22Rv1 (cell line): ENCODE results near the gene TSPAN18.

Source experiments
- H3K27ac ChIP-seq: fragments of 450-650 bp; 2 replicates; pipeline ENCODE4 v1.5.1; 2017
- CTCF ChIP-seq: fragments of 450-650 bp; IDR thresholded peaks from 2 replicates; pipeline ENCODE4 v1.5.1; 2017; ENCODE audit warnings: mild to moderate bottlenecking
- ZFX ChIP-seq: fragments of 450-650 bp; IDR thresholded peaks from 2 replicates; pipeline ENCODE4 v1.6.1; 2017; ENCODE audit warnings: antibody characterized with exemption, borderline replicate concordance

The TSPAN18 gene

GRCh38 chr11:44812971-44813370, 86.2 kb downstream of the TSPAN18 start:
- no peak overlapping the region for H3K27ac ChIP-seq
- TF ChIP-seq CTCF (no peak), ZFX (no peak)

GRCh38 chr11:44813401-44813800, 86.6 kb downstream of the TSPAN18 start:
- TF ChIP-seq ZFX (no peak), CTCF (no peak)
- H3K27ac ChIP-seq = no peak overlapping the region

- no peak overlapping the region for H3K27ac ChIP-seq
- TF ChIP-seq CTCF (no peak), ZFX (no peak)
These were observed 88.3 kb downstream of the TSPAN18 start for GRCh38 chr11:44814881-44815592.

GRCh38 chr11:44815917-44816456, 89.2 kb downstream of the TSPAN18 start:
- no peak overlapping the region for H3K27ac ChIP-seq
- TF ChIP-seq ZFX (no peak), CTCF (no peak)

- TF ChIP-seq ZFX = no peak
- TF ChIP-seq CTCF = no peak
- no peak overlapping the region for H3K27ac ChIP-seq
These were observed 90.0 kb downstream of the TSPAN18 start for GRCh38 chr11:44816761-44817160.

GRCh38 chr11:44817207-44817949, 90.6 kb downstream of the TSPAN18 start:
- no peak overlapping the region for H3K27ac ChIP-seq
- TF ChIP-seq CTCF (no peak), ZFX (no peak)

GRCh38 chr11:44818110-44818509, 91.3 kb downstream of the TSPAN18 start:
- H3K27ac ChIP-seq = no peak overlapping the region
- TF ChIP-seq CTCF = no peak
- no peak for TF ChIP-seq ZFX
